Stimulated activated CD4-positive, alpha-beta T cell treated with anti-CD3 and anti-CD28 coated beads, TNF-alpha, amount 100 ng/mL, for 48 hours (primary cell): Measurements from ENCODE around the gene DUSP19.
"Not testable (repeated sequence)": the region's sequence is repeated elsewhere in the genome, so short reads cannot be mapped to it uniquely, and the experiment has no call there.

Experiments
- DNase-seq, 3 donors: peaks; one replicate each; pipeline ENCODE4 v3.0.0-alpha.2; 2020; ENCODE audit warnings: low read depth in 3 of 3

DUSP19 gene, protein sequence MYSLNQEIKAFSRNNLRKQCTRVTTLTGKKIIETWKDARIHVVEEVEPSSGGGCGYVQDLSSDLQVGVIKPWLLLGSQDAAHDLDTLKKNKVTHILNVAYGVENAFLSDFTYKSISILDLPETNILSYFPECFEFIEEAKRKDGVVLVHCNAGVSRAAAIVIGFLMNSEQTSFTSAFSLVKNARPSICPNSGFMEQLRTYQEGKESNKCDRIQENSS

DNA sequence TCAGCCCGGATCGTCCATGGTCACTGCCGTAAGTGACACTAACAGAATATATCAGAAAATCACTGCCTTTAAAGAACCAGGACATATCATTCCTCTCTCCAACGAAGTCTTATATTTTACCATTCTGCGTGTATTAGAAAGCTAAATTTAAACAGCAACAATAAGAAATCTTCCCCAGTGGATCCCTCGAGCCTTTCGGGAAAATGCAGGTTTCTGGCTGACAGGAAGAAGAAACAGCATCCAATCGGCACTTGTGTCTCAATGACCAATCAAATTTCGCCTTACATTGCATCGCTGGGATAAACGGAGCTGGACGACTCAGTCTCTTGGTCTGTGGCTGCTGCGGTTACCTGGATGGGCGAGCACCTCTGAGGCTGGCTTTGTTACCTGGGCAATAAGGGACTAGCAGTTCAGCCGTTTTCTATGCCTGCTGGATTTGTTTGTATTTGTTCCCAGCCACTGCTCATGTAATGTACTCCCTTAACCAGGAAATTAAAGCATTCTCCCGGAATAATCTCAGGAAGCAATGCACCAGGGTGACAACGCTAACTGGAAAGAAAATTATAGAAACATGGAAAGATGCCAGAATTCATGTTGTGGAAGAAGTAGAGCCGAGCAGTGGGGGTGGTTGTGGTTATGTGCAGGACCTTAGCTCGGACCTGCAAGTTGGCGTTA lies at the start of gene DUSP19:
DUSP19 (plus strand) TSS at position 284 of the 675 bp plus-strand sequence; CDS start at position 471, 187 bp downstream.
- peak; percentile 68 to 78 (median 72) for DNase-seq

DNA sequence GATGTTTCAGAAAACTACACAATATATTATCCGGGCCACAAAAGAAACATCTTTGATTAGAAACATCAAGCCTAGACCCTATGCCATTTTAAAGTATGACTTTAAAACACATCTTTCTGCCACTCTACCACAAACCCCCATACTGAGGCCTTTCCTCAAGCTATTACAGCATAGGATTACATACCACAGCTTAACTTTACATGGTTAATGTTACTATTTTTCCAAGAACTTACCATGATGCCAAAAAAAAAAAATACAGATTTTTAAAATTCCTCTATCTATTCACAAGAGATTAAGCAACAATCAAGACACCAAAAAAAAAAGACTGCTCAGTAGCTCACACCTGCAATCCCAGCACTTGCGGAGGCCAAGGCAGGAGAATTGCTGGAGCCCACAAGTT lies 49.3 kb upstream of the DUSP19 start:
- no peak for DNase-seq

DNA sequence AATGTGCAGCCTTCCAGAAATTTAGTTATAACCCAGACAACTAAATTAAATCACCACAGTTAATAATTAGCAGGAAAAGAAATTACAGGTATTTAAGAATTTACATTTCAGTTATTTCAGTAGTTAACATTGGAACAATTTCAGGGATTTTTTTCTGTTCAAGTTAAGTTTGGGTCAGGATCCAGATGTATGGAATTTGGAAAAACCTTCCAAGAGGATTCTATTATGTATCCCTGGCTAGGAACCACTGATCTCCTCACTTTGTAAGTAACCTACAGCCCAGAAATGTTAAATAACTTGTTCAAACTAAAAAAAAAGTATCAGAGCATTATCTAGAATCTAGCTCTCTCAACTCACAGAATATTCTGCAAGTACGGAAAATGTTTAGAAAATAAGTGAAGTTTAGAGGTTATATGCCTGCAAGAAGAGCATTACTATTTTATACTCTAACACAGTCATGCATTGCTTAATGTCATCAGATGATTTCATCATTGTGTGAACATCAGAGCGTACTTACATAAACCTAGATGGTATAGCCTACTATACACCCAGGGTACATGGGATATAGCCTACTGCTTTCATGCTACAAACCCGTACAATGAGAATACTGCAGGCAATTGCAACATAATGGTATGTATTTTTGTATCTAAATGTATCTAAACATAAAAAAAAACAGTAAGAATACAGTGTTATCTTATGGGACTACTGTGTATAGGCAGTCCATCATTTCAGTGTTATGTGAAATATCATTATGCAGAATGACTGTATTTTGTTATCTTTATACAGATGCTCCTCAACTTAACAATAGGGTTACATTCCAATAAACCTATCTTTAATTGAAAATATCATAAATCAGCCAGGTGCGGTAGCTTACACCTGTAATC lies 46.4 kb upstream of the DUSP19 start:
- DNase-seq = no peak

DNA sequence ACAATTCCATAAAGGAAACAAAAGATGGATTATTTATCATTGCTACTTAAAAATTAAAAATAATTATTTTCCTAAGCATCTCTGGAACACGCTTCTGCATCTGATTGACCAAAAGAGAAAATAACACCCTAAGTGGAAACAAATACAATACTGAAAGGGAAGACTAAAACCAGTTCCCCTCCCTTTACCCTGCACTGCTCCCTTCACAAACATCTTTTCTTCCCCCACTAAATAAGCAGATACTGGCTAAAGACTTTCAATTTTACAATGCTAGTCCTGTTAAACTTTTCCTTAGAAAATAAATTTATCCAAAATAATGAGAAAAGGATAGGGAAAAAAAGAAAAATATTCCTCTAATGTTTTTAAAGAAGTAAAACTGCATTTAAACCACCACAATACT lies 44.6 kb upstream of the DUSP19 start:
- no peak for DNase-seq

DNA sequence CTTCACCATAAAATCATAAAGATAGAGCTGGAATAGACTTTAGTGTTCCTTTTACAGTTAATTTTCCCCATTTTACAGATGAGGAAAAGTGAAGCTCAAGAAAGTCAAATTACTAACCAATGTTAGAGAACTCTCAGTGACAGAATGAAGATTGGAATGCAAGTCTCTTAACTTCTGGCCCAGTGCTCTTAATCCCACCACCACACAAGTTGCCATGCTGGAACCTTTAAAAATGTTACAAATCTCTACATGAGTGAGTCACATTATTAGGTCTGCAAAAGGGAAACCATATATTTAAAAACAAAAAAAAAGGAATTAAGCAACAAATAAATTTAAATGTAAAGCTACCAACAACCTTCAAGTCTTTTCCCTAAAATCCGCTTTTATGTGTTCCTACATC lies 43.7 kb upstream of the DUSP19 start:
- no peak for DNase-seq

DNA sequence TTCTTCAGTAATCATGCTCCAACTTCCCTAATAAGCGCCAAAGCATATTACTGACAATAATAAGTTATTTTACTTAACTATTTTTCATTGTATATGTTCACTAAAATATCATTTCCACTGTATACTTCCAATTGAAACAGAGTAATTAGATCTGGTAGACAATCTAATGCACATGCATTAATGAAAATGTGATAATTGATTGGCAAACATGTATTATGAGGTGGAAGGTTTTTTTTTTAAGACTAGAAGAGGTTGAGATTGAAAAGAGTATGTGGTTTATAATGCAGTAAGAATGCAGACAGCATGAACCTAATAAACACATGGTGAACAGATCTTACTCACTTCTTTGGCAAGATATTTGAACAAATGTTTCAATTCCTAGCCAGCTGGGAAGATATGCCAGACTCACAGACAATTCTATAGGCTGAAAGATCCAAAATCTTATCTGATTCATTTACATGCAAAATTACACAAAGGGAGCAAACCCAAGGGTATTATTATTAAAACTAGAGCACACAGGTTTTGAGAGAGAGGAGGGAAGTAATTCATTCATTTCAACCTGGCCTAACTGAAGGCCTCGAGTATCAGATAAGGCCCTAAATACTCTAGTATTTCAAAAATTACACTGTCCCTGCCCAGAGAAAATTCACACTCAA lies 43.1 kb upstream of the DUSP19 start:
- DNase-seq = no peak

DNA sequence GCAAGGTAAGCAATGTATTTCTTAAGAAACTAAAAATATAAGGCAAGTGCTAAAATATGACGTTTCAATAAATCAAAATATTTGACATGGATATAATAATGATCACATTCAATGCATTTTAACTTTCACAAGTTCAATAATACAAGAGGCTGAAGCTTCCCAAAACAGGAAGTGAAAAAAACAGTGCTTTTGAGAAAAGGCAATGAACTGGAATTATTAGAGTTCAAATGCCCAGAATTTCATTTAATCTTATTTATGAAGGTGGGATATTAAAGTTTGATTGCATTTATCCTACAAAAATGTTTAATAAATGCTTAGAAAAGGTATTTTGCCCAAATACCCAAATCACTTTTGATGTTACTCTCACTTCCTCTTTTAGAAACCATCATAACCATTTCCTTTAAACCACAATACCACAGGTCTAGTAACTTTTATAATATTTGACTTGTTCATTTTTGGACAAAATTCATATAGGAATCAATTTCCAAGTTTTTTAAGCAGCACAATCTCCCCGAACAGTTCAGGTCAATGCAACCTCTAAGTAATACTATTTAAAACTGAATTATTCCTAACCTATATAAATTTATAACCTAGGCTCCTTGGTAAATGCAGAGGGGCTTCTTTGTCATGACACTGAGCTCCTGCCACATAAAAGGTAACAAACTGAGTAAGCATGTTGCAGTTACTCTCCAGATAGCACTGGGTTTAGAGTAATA lies 42.4 kb upstream of the DUSP19 start:
- DNase-seq = no peak

DNA sequence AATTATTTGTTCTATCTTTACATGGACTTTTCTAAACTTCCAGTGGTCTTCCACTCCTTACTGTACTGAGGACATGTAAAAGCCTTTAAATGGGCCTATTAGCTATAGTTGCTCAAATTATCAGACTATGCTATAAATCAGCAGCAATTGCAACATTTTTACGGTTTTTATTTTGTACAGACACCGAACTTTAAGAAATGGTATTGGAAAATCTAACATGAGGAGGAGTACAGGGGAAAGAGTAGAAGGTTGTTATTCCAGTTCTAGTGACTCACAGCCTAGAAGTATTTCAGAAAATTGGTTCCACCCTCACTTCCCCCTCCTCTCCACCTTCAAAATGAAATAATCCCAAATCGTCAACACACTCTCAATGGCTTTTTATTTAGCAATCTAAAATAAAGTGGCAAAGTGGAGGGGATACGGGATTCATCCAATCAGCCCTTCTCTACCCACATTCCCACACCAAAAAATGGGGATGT lies 41.4 kb upstream of the DUSP19 start:
- DNase-seq = no peak

DNA sequence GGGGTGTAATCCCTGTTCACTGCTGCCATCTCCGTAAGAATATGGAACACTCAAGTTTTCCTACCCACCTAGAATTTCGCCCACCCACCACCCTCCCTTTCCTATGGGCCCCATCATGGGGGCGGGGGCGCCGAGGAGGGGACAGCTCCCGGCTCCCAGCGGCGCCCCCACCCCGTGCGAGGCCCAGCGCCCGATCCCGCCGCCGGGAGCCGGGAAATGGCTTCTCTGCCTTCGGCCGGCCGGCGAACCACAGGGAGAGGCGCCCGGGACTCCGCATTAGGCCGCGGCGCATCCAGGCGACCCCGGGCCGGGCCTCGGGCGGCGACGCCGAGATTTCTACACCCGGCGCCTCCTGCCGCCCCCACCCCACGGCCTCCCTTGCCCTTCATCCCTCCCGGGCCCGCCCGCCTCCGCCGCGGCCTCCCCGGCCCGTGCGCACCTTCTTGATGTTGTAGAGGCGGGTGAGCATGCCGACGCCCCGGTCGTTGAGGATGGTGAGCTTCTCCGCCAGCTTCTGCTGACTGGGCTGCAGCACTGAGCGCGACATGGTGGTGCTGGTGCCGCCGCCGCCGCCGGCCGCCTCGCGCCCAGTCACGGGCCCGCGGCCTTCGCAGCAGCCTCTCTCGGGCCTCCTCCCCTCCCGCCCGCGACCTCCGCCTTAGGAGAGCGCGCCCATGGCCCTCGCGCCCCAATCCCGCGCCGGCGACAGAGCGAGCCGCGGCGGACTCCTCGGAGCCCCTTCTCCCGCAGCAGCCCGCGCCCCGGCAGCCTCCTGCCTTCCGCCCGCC lies 40.8 kb upstream of the DUSP19 start:
- peak; percentile 6 to 33 (median 20) for DNase-seq

DNA sequence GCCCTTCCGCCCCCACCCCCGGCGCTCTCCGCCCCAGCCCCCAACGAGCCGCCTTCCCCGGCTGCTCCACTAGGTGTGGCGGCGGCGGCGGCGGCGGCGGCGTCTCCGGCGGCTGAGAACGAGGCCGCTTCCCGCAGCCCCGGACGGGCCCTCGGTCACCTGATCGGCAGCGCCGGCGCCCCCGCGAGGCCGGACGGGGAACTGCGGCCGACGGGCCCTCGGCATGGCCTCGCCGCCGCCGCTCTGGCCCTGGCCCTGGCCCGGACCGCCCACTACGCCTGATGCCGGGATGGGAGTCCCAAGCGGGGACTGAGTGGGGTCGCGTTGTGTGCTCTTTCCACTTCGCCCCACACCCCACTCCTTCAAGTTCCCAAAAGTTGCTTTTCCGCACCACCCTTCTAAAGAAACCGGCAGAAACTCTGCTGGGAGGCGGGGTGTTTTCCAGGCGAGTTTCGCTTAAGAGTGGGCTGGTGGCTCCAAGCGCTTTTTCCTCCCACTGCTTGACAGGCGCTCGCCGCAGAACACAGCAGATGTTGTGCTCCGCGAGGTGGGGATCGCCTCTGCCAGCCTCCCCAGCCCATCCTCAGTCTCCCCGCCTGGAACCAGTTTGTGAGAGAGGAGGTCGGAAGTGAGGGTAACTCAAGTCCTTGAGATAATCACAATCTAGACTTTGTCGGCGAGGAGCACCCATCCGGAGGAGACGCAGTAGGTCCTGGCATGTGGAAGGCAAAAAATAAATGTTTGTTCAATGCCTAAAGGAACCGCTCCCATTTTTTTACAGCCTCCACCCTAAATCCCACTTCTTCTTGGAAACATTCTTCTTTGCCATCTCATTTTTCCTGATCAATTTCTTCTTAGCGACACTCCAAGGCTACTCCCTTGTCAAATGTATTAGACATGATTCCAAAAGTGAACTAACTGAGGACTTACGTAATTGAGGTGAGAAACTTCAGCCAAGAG lies 39.9 kb upstream of the DUSP19 start, which contains the start of gene NCKAP1:
NCKAP1 (minus strand) TSS at position 117 of the 960 bp plus-strand sequence. CDS start 358 bp downstream, outside the sequence.
- peak; percentile 69 to 82 (median 81) for DNase-seq

DNA sequence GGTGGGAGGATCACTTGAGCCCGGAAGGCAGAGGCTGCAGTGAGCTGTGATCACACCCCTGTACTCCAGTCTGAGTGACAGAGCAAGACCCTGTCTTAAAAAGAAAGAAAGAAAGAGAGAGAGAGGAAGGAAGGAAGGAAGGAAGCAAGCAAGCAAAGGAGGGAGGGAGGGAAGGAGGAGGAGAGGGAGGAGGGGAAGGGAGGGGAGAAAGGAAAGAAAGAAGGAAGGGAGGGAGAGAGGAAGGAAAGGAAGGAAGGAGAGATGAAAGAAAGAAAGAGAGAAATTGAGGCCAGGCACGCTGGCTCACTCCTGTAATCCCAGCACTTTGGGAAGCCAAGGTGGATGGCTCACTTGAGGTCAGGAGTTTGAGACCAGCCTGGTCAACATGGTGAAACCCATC lies 37.9 kb upstream of the DUSP19 start:
- DNase-seq = no peak

DNA sequence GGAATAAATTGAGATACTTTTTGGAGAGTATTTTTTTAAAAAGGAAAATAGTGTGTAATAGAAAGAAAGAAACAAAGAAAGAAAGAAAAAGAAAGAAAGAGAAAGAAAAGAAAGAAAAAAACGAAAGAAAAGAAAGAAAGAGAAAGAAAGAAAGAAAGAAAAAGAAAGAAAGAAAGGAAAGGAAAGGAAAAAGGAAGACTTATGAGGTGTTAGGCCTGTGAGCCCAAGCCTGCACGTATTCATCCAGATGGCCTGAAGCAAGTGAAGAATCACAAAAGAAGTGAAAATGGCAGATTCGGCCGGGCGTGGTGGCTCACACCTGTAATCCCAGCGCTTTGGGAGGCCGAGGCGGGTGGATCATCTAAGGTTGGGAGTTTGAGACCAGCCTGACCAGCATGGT lies 35.0 kb upstream of the DUSP19 start:
- not testable (repeated sequence) for DNase-seq

DNA sequence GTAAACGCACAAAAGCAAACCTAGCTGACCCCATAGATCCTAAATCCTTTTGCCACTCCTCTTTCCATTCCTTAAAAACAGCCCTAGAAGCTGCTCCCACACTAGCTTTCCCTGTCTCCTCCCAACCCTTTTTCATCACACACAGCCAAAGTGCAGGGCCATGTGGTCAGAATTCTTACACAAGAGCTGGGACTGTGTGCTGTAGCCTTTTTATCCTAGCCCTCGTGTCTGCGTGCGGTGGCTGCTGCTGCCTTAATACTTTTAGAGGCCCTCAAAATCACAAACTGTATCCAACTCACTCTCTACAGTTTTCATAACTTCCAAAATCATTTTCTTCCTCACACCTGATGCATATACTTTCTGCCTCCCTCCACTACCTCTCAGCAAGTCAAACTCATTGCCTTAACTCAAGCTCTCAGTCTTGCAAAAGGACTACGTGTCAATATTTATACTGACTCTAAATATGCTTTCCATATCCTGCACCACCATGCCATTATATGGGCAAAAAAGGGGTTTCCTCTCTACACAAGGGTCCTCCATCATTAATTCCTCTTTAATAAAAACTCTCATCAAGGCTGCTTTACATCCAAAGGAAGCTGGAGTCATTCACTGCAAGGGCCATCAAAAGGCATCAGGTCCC lies 30.9 kb upstream of the DUSP19 start:
- DNase-seq = not testable (repeated sequence)

DNA sequence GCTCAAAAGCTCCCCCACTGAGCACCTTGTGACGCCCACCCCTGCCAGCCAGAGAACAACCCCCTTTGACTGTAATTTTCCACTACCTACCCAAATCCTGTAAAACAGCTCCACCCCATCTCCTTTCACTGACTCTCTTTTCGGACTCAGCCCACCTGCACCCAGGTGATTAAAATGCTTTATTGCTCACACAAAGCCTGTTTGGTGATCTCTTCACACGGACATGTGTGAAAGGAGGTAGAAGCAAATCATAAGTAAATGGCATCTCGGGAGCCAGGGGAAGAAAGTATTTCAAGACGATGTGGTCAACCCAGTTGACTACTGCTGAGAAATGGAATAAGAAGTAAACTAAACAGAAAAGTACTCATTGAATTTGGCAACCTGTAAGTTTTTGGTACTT lies 29.1 kb upstream of the DUSP19 start:
- DNase-seq = no peak

DNA sequence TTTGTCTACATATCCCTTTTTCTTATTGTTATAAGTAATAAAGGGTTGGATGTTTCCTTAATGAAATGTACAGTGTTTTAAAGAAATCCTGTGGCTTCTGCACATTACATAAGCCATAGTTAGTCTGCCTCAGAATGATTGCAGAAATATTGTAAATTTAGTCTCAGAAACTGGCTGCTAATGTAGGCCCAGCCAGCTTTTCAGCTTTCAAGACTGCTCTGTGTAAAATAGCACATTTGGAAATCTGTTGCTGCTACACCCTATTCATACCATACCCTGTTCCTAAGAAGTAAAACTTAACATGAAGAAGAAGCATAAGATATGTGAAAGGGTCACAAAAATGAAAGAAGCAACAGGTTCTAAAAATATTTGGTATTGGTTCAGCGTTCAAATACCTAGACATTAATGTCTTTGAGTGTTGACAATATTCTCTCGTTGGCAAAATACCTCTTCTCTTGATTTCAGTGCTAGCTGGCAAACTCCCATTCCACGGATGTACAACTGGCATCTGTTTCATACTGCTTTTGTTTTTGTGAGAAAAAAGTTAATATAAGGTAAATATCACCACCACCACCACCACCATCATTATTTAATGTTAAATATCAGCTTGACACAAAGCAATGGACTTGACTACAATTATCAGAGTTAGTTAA lies 21.1 kb upstream of the DUSP19 start:
- DNase-seq = no peak

DNA sequence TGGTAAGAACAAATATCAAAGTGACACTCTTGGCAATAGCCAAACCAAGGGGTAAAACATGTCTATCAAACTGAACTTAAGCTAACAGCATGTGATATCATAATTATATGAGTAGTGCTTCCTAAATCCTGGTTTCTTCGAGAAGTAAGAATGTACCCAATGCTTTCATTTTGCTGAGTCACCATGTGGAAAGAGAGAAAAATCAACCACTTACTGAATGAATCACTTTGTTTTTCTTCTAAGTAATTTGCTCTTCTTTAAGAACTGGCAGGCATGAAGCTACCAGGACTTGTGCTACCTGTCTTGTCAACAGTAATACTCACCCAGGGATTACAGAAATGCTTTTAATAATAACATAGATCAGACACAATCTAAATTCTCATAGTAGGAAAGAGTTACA lies 19.0 kb upstream of the DUSP19 start:
- no peak for DNase-seq

DNA sequence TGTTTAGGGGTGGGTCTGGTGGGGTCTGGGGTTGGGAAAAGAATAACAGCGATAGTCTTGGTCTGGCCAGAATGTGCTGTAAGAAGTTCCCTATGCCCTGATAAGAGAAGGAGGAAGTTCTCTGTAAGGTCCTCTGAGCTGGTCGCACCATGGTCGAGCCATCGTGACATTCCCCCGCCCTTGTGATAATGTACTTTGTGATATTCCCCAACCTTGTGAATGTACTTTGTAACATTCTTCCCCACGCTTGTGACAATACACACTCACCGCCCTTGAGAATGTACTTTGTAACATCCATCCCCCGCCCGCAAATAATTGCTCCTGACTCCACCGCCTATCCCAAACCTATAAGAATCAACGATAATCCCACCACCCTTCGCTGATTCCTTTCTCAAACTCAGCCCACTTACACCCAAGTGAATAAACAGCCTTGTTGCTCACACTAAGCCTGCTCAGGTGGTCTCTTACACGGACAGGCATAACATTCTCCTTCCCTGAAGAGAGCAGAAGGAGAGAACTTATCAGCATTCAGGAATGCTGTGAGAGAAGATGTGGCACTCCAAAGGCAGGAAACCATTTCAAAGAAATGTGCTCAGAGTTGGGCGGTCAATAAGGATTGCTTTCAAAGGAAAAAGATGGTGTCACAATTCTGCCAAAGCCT lies 17.8 kb upstream of the DUSP19 start:
- DNase-seq = no peak

DNA sequence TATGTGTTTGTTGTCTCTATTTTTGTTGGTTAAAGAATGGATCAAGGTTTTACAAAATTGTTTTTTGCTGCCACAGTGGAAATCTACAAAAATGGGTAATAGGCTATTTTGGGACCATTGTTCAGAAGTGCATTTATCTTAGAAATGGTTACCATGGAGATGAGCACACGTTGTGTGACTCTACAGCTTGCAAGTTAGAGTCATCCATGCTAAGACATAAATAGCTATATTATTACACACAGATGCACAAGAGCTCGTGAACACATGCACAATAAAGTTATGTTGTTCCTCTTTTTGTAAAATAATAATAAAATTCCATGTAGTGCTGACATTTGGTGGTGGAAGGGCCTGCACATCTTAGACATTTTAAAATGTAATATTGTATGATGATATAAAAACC lies 15.5 kb upstream of the DUSP19 start:
- DNase-seq = no peak
